ENCODE measurements around the gene NUDT21. TPM values are rescaled to one million over a fixed set of nuclear protein-coding genes. Genes with fewer than 3 reads are reported as not detected.
A peak's percentile ranks its signal among the peaks of the same experiment; 100 is the strongest.
"Not testable (repeated sequence)": the region's sequence is repeated elsewhere in the genome, so short reads cannot be mapped to it uniquely, and the experiment has no call there.

NUDT21 gene
- total RNA-seq = 100 to 1,000 TPM; 200 to 204 TPM

DNA sequence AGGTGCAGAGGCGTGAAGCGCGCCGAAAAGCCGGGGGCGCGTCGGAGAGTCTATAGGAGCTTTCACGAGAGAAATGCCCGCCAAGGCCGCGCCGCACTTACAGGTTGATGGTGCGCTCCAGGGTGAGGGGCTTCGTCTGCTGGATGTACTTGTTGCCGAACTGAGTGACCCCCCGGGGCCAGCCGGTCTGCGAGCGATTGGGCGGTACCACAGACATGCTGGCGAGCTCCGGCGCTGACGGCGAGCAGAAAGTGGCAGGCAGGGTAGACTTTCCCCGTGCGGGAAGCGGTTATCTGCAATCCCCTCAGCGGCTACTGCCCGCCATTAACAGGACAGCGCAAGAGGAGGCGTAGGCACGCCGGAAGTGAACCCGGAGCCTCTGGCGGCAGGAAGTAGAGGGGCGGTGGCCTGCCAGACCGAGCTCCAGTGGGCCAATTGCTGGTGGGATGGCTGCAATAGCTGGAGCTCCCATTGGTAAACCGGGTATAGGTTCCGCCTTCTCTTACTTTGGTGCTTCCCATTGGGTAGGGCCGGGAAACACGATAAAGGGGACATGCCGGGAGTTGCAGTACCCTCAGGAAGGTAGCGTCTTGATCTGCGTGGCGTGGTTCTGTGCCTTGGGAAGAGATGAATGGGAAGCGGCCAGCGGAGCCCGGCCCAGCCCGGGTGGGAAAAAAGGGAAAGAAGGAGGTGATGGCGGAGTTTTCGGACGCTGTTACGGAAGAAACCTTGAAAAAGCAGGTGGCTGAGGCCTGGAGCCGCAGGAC is at the start of gene NUDT21, which contains the start of gene OGFOD1:
Gene NUDT21, minus strand, starts transcription at position 347 of the 767 bp plus-strand sequence. Its CDS starts 130 bp downstream, at position 217.
Gene OGFOD1, plus strand, starts transcription at position 569 of the 767 bp plus-strand sequence. Its CDS starts 59 bp downstream, at position 628.
- Mint-ChIP-seq H3K27ac (peak within 1 kb of the TSS; percentile 91), H3K27me3 (no peaks in the 10 kb centered on the region), H3K4me3 (peak within 1 kb of the TSS; percentile 95), H3K9me3 (no peaks in the 10 kb centered on the region), H3K4me1 (peaks cover 42% of the 10 kb centered on the region), H3K36me3 (peaks cover 23% of the 10 kb centered on the region)
- POLR2A ChIA-PET = interaction anchor here (1.0 to 1.4 kb wide), 3 partner anchors 27 to 157 kb away, joined by 3 to 8 read pairs (median 7); partner anchors contain the start of gene MT2A
- ATAC-seq (ENCODE audit: low read depth) (peak; percentile 99), DNase-seq (peak; percentile 83)

DNA sequence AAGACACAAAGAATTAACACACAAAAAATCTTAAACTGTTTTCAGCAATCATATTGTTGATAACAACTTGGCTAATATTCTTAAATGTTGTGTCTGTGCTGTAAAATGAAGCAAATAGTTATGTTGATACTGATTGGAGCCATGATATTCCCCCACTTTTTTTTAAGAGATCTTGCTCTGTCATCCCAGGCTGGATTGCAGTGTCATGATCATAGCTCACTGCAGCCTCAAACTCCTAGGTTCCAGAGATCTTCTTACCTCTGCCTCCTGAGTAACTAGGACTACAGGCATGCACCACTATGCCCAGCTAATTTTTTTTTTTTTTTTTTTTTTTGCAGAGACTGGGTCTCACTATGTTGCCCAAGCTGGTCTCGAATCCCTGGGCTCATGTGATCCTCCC is 42.7 kb upstream of the NUDT21 start:
- H3K27ac Mint-ChIP-seq = no peak overlapping the region
- H3K4me1 Mint-ChIP-seq = no peaks in the 10 kb centered on the region
- no peaks in the 10 kb centered on the region for H3K27me3 Mint-ChIP-seq
- no peak for DNase-seq
- peaks cover 3% of the 10 kb centered on the region for H3K36me3 Mint-ChIP-seq
- POLR2A ChIA-PET = interaction anchor here (0.6 kb wide), 1 partner anchor 41 kb away, joined by 4 read pairs; no protein-coding TSS in a partner anchor
- no peak overlapping the region for H3K4me3 Mint-ChIP-seq
- H3K9me3 Mint-ChIP-seq = no peaks in the 10 kb centered on the region
- no peak for ATAC-seq (ENCODE audit: low read depth)

DNA sequence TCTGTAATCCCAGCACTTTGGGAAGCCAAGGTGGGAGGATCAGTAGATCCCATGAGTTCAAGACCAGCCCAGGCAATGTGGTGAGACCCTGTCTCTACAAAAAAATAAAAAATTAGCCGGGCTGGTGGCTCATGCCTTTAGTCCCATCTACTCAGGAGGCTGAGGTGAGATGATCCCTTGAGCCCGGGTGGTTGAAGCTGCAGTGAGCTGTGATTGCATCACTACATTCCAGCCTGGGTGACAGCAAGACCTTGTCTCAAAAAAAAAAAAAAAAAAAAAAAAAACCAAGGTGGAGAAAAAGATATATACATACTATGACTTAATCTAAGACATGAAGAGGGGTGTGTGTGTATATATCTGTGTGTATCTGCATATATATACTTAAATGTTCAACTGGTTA is 42.0 kb upstream of the NUDT21 start:
- Mint-ChIP-seq H3K4me1 (no peaks in the 10 kb centered on the region), H3K27ac (no peak overlapping the region), H3K27me3 (no peaks in the 10 kb centered on the region), H3K36me3 (peaks cover 1% of the 10 kb centered on the region), H3K4me3 (no peak overlapping the region), H3K9me3 (no peaks in the 10 kb centered on the region)
- DNase-seq = no peak
- POLR2A ChIA-PET = no interaction called here
- no peak for ATAC-seq (ENCODE audit: low read depth)

DNA sequence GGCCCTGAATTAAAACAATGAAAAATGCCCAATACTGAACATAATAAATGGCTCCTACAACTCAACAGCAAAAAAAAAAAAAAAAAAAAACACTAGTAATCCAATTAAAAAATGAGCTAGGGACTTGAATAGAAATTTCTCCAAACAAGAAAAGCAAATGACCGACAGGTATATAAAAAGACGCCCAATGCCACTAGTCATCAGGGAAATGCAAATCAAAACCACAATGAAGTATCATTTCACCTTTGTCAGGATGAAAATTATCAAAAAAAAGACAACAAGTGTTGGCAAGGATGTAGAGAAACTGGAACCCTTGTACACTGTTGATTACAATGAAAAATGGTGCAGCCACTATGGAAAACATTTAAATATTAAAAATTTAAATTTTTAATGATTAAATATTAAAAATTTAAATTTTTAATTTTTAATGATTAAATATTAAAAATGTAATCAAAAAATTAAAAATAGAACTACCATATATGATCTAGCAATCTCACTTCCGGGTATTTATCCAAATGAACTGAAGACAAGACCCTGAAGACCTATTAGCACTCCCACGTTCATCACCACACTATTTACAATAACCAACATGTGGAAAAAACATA is 40.6 kb upstream of the NUDT21 start:
- H3K9me3 Mint-ChIP-seq = no peaks in the 10 kb centered on the region
- no peak overlapping the region for H3K27ac Mint-ChIP-seq
- no peaks in the 10 kb centered on the region for H3K4me1 Mint-ChIP-seq
- H3K4me3 Mint-ChIP-seq = no peak overlapping the region
- DNase-seq = no peak
- peaks cover under 1% of the 10 kb centered on the region for H3K36me3 Mint-ChIP-seq
- H3K27me3 Mint-ChIP-seq = no peaks in the 10 kb centered on the region
- POLR2A ChIA-PET = interaction anchor here (0.7 kb wide), 2 partner anchors 37 to 694 kb away, joined by 3 to 4 read pairs; no protein-coding TSS in a partner anchor
- ATAC-seq (ENCODE audit: low read depth) = no peak

DNA sequence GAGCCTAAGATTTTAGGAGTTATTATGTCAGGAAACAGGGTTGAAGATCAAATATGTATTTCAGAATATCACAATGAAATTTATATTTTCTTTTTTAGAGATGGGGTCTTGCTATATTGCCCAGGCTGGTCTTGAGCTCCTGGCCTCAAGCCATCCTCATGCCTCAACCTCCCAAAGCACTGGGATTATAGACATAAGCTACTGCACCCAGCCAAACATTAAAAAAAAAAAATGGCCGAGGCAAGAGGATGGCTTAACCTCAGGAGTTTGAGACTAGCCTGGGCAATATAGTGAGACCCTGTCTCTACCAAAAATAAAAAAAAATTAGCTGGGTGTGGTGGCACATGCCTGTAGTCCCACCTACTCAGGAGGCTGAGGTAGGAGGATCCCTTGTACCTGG is 37.7 kb upstream of the NUDT21 start:
- DNase-seq; H3K27me3 Mint-ChIP-seq; ATAC-seq (ENCODE audit: low read depth); H3K4me3 Mint-ChIP-seq; POLR2A ChIA-PET; H3K9me3 Mint-ChIP-seq; H3K4me1 Mint-ChIP-seq; H3K36me3 Mint-ChIP-seq; H3K27ac Mint-ChIP-seq: not testable (repeated sequence)

DNA sequence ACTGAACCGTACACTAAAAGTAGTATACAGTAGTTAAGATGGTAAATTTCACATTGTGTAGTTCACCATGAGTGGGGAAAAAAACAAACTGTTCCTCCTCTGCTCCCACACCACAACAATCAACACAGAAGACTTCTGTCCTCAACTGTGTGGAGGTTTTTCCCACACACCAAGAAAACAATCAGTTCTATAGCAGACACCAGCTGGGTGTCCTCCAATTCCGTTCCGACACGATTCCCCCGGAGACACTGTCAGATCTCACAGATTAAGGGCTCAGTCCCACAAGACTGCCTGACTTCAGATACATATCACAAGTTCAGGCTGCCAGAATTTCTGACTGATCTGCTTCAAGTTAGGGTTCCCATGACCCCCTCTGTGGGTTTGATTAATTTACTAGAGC is 36.9 kb upstream of the NUDT21 start:
- Mint-ChIP-seq H3K9me3 (no peaks in the 10 kb centered on the region), H3K4me3 (no peak overlapping the region), H3K27ac (no peak overlapping the region), H3K27me3 (no peaks in the 10 kb centered on the region), H3K4me1 (no peaks in the 10 kb centered on the region), H3K36me3 (peaks cover 4% of the 10 kb centered on the region)
- ATAC-seq (ENCODE audit: low read depth) = no peak
- POLR2A ChIA-PET = no interaction called here
- no peak for DNase-seq

DNA sequence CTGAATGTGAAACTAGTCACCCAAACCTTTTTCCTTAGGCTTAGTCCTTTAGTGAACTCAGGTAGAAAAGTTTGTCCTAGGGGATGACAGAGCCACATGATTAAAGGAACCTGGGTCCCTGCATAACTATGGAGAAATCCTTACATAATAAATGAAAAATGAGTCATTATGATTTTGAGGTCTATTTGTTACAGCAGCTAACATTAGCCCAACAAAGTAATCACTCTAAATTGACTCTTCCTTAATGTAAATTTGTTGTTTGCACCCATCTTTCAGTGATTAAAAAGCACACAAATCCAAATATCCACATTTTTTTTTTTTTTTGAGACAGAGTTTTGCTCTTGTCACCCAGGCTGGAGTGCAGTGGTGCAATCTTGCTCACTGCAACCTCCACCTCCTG is 32.3 kb upstream of the NUDT21 start:
- Mint-ChIP-seq H3K9me3 (no peaks in the 10 kb centered on the region), H3K4me3 (no peak overlapping the region), H3K27ac (no peak overlapping the region), H3K4me1 (peaks cover 3% of the 10 kb centered on the region), H3K36me3 (peaks cover 20% of the 10 kb centered on the region), H3K27me3 (no peaks in the 10 kb centered on the region)
- DNase-seq = no peak
- ATAC-seq (ENCODE audit: low read depth) = no peak
- POLR2A ChIA-PET = no interaction called here

DNA sequence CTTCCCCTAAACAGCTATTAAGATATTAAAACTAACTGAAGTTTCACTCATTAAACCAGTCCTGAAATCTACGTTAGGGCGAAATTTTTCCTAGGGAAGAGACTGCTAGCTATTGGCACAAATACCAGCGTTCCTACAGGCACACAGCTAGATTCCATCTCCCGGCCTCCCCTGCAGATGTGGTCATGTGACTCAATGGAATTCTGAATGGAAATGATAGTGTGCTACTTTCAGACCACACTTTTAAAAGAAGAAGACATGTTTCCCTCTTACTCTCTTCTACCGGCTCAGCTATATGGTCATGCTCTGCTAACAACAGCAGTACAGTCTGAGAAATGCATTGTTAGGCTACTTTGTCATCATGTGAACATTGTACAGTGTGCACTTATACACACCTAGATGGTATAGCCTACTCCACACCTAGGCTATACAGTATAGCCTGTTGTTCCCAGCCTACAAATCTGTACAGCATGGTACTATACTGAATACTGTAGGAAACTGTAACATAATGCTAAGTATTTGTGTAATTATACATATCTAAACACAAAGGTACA is 31.6 kb upstream of the NUDT21 start:
- Mint-ChIP-seq H3K4me3 (no peak overlapping the region), H3K9me3 (no peaks in the 10 kb centered on the region), H3K27ac (no peak overlapping the region), H3K36me3 (peaks cover 20% of the 10 kb centered on the region), H3K4me1 (peaks cover 3% of the 10 kb centered on the region), H3K27me3 (no peaks in the 10 kb centered on the region)
- POLR2A ChIA-PET = no interaction called here
- ATAC-seq (ENCODE audit: low read depth) (no peak), DNase-seq (no peak)

DNA sequence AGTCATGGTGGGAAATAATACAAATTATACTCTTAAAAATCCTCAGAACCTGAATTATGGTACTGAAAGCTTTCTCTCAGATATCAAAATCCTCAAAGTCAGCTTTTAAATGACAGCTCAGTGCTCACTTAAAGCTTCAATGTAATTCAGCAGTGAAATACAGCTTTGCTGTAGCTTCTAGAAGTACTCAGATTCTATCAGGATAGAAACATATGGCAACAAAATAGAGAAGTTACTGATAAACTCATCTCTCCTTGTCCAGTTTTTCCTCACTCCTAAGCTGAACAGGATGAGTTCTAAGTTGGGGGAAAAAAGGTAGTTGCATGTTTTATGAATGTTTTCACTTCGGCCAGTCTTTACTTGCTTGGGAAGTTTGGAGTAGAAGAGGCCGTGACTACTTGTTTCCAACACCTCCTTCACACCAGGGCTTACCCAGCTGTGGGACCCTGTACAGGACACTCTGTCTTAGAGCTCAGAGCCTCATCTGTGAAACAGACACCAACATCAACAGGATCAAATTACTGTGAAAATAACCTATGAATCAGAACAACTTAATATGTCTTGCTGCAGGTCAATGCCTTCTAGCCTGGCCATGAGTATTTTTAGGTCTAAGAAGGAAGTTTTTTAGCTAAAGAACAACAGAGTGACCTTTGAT is 30.5 kb upstream of the NUDT21 start:
- Mint-ChIP-seq H3K9me3 (no peaks in the 10 kb centered on the region), H3K4me1 (peaks cover 9% of the 10 kb centered on the region), H3K4me3 (no peak overlapping the region), H3K27ac (no peak overlapping the region), H3K36me3 (peaks cover 28% of the 10 kb centered on the region), H3K27me3 (no peaks in the 10 kb centered on the region)
- POLR2A ChIA-PET = no interaction called here
- no peak for ATAC-seq (ENCODE audit: low read depth)
- DNase-seq = no peak

DNA sequence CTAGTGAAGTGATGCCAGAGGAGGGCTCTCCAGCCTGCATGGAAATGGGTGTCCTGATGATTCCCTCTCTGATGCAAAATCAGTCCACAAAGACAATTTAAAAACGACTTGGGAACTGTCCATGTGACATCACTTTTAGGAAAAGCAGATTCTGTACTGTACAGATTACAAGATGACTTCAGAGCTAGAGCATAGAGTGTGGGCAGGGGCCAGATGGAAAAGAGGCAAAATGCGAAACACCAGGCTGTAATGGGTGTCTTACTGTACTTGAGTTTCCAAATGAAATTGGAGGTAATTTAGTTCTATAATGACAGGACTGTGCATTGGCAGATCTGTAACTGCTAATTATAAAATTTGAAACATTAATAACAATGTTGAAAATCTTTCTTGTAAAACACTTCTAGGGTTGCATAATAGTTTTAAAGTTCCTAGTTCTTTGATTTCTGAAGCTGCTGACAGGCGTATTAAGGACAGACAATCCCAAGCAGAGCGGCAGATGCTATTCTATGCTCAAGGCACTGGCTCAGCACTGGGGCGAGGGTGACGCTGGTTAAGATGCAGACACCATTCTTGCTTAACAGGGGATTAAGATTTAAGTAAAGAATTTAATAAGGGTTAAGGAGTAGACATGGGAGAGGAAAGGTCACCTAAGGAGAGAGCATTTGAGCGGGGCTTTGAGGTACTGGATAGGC is 29.8 kb upstream of the NUDT21 start:
- no peak for ATAC-seq (ENCODE audit: low read depth)
- no peak overlapping the region for H3K27ac Mint-ChIP-seq
- H3K27me3 Mint-ChIP-seq = no peaks in the 10 kb centered on the region
- POLR2A ChIA-PET = no interaction called here
- H3K36me3 Mint-ChIP-seq = peaks cover 30% of the 10 kb centered on the region
- no peaks in the 10 kb centered on the region for H3K9me3 Mint-ChIP-seq
- H3K4me1 Mint-ChIP-seq = peaks cover 10% of the 10 kb centered on the region
- H3K4me3 Mint-ChIP-seq = no peak overlapping the region
- DNase-seq = no peak

DNA sequence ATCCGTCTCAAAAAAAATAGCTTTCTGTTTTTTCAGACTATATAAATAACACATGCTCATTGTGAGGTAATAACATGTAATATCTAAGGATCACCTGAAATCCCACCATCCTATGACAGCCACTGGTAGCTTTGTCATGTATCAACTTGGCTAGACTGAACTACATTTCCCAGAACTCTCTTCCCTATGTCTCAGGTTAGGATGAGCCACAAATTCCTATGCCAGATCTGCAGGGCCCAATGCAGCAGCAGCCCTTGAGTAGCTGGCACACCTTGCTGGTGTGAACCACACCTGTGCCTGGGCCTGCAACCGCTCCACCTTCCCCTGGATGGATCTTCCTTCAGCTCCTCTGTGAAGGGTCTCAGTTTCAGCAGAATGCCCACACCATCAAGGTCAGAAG is 28.3 kb upstream of the NUDT21 start:
- H3K27ac Mint-ChIP-seq = peak overlapping the region; percentile 9
- no peaks in the 10 kb centered on the region for H3K9me3 Mint-ChIP-seq
- no peak for DNase-seq
- H3K4me3 Mint-ChIP-seq = no peak overlapping the region
- no peak for ATAC-seq (ENCODE audit: low read depth)
- no peaks in the 10 kb centered on the region for H3K27me3 Mint-ChIP-seq
- H3K4me1 Mint-ChIP-seq = peaks cover 10% of the 10 kb centered on the region
- POLR2A ChIA-PET = interaction anchor here (1.8 kb wide), 1 partner anchor 28 kb away, joined by 8 read pairs; the partner anchor contains the start of genes NUDT21 and OGFOD1
- peaks cover 42% of the 10 kb centered on the region for H3K36me3 Mint-ChIP-seq

DNA sequence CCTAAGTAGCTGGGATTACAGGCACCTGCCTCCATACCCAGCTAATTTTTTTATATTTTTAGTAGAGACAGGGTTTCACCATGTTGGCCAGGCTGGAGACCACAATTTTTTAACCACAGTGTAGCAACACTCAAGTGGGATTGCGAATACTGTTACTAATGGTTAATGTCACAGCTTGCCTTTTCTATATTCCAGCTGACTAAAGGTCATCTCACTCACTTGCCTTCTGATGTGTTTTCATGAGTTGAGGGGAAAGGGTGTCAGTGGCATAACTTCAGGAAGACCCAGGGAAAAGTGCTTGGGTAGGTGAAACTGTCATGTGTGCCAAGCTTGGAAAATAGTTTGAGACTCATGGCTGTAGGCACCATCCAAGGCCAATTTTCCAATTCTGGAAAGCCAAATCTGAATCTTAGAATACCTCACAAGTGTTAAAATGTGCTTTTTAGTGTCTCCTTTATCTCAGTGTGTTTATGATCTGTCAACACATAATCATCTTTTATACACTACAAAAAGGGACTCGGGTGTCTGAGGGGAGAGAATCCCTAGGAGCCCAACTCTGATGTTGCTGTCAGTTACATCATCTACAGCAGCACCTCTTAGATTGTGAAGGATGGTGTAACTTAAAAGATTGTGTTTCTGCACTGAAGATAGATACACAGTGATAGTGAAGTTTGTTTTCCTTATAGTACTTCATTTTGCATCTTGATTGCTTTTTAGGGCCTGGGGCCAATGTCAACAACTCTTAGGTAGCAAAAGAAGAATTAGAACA is 27.3 kb upstream of the NUDT21 start:
- Mint-ChIP-seq H3K4me3 (no peak overlapping the region), H3K27me3 (no peaks in the 10 kb centered on the region), H3K9me3 (no peaks in the 10 kb centered on the region), H3K36me3 (peaks cover 42% of the 10 kb centered on the region), H3K27ac (no peak overlapping the region), H3K4me1 (peaks cover 10% of the 10 kb centered on the region)
- no peak for ATAC-seq (ENCODE audit: low read depth)
- DNase-seq = no peak
- POLR2A ChIA-PET = interaction anchor here (1.8 kb wide), 1 partner anchor 27 kb away, joined by 8 read pairs; the partner anchor contains the start of genes NUDT21 and OGFOD1
